Bronchial epithelial cell (primary cell): ENCODE results near the gene PMM2. TPM values are rescaled to one million over a fixed set of nuclear protein-coding genes. Genes with fewer than 3 reads are reported as not detected.

Experiments
- DNase-seq: peaks from one replicate; pipeline ENCODE4 v3.0.0-alpha.2; 2010; ENCODE audit warnings: low read depth
- FAIRE-seq: peaks from 2 replicates; lab custom pipeline; 2011; peaks lifted over from hg19 to GRCh38; lab: Jason Lieb, UNC
- H3K27me3 ChIP-seq: 2 replicates; pipeline ENCODE4 v1.5.1; 2011; ENCODE audit warnings: low read length; ENCODE audit not compliant: control insufficient read depth, insufficient read depth
- H3K36me3 ChIP-seq: 2 replicates; pipeline ENCODE4 v1.5.1; 2011; ENCODE audit warnings: low read length; ENCODE audit not compliant: control insufficient read depth, insufficient read depth
- H3K4me3 ChIP-seq: 2 replicates; pipeline ENCODE4 v1.5.1; 2011; ENCODE audit warnings: mild to moderate bottlenecking, low read depth, low read length, control low read depth
- total RNA-seq: library from RNA; depleted of rRNA; stranded (reverse); fragments of >200 nt; gene quantifications from 2 replicates; pipeline ENCODE4 v1.2.1, GENCODE V29; 2014
- TF ChIP-seq, protein P1 (sequence below): IDR thresholded peaks from 2 replicates; pipeline ENCODE4 v1.5.1; 2011; ENCODE audit warnings: mild to moderate bottlenecking, moderate library complexity, low read length, control low read depth, inconsistent platforms; ENCODE audit not compliant: insufficient read depth, severe bottlenecking

The PMM2 gene
- total RNA-seq, 1 donor from 2014 or later, result 25.5 TPM

DNA sequence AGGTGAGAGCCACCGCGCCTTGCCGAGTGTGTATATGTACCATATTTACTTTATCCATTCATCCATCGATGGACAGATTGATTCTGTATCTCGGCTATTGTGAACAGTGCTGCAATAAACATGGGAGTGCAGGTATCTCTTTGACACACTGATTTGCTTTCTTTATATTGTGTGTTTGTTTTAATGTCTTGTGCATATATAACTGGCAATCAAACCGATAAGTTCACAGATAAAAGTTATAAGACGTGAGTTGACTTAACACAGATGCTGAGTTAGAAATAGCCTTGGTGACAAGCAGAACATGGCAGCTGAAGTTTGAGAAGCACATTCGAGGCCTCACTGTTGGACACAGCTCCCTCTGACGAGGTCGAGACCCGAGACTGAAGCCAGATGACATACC lies 23.4 kb upstream of the PMM2 start:
- H3K4me3 ChIP-seq, result no peak overlapping the region
- no peak for DNase-seq
- FAIRE-seq, result no peak

DNA sequence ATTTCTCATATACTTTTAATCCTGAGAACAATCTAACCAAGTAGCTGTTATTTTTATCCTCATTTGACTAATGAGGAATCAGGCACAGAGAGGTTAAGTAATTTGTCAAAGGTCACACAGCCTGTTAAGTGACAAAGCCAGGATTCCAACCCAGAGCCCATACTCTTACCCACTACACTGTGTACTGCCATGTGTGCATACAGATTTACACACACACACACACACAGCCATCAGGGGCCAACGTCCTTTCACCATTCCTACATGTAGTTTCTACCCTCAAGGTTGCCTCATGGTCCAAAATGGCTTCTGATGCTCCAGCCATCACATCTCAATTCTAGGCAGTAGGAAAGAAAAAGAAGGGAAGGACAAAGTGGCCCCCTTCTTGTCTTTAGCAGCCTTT lies 22.3 kb upstream of the PMM2 start:
- H3K27me3 ChIP-seq, result no peaks in the 10 kb centered on the region
- no peak for FAIRE-seq
- TF ChIP-seq, protein P1, sequence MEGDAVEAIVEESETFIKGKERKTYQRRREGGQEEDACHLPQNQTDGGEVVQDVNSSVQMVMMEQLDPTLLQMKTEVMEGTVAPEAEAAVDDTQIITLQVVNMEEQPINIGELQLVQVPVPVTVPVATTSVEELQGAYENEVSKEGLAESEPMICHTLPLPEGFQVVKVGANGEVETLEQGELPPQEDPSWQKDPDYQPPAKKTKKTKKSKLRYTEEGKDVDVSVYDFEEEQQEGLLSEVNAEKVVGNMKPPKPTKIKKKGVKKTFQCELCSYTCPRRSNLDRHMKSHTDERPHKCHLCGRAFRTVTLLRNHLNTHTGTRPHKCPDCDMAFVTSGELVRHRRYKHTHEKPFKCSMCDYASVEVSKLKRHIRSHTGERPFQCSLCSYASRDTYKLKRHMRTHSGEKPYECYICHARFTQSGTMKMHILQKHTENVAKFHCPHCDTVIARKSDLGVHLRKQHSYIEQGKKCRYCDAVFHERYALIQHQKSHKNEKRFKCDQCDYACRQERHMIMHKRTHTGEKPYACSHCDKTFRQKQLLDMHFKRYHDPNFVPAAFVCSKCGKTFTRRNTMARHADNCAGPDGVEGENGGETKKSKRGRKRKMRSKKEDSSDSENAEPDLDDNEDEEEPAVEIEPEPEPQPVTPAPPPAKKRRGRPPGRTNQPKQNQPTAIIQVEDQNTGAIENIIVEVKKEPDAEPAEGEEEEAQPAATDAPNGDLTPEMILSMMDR, result no peak

More for the DNA sequence above, 23.4 kb upstream of the PMM2 start:
- no peaks in the 10 kb centered on the region for H3K36me3 ChIP-seq
- TF ChIP-seq, protein P1, result no peak
- no peaks in the 10 kb centered on the region for H3K27me3 ChIP-seq

DNA sequence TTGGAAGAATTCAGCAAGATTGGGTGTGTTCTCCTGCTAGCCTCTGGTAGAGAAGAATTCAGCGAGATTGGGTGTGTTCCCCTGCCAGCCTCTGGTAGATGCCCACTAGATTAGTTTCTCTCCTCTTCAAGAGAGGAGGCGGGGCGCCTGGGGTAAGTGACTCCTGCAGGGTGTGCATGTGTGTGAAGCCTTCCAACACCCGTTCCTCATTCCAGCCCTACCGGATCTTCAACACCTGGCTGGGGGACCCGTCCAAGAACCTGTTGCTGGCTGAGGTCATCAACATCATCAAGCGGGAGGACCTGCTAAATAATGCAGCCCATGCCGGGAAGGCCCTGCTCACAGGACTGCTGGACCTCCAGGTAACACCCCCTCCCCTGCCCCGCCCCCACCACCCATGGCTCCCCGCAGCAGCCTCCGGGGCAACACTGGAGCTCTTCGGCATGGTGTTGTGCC lies 21.5 kb upstream of the PMM2 start:
- H3K4me3 ChIP-seq, result no peak overlapping the region
- no peaks in the 10 kb centered on the region for H3K27me3 ChIP-seq
- FAIRE-seq, result no peak
- peak; percentile 75 for DNase-seq
- TF ChIP-seq, protein P1, result no peak
- H3K36me3 ChIP-seq, result no peaks in the 10 kb centered on the region

More for the DNA sequence above, 22.3 kb upstream of the PMM2 start:
- H3K4me3 ChIP-seq, result no peak overlapping the region
- no peak for DNase-seq
- H3K36me3 ChIP-seq, result no peaks in the 10 kb centered on the region

DNA sequence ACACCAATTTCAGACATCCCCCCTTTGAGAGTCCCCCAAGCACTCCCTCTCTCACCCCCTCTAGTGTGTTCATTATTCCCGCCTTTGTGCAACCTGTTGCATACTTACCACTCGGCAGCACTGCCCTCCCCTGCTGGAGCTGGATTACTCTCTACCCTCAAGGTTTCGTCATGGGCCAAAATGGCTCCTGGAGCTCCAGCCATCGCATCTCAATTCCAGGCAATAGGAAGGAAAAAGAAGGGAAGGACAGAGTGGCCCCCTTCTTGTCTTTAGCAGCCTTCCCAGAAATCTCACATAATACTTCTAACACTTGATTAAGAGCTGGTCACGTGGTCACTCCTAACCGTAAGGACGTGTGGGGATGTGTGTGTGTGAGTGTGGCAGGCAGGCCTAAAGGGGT lies 20.4 kb upstream of the PMM2 start:
- TF ChIP-seq, protein P1, result no peak
- DNase-seq (no peak), FAIRE-seq (no peak)
- Histone ChIP-seq H3K36me3 (no peaks in the 10 kb centered on the region), H3K4me3 (no peak overlapping the region), H3K27me3 (no peaks in the 10 kb centered on the region)

DNA sequence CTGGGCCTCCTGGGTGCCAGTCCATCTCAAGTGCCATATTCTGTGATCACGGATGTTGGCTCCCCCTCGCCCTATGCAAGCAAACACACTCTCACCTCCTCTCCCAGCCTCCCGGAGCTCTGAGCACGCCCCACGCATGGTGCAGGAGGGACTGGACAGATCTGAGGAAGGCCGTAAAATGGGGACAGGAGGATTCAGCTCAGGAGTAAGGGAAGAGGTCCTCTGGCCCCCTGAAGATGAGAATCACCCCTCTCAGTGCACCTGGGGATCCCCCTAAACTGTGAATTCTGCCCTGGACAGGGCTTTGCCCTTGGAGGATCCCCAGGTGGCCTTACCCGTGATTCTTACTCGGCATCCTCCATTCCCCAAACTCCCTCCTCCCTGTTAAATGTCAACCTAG lies 15.8 kb upstream of the PMM2 start:
- TF ChIP-seq, protein P1, result no peak
- FAIRE-seq (no peak), DNase-seq (no peak)
- H3K27me3 ChIP-seq, result no peaks in the 10 kb centered on the region
- H3K36me3 ChIP-seq, result no peaks in the 10 kb centered on the region
- no peak overlapping the region for H3K4me3 ChIP-seq

DNA sequence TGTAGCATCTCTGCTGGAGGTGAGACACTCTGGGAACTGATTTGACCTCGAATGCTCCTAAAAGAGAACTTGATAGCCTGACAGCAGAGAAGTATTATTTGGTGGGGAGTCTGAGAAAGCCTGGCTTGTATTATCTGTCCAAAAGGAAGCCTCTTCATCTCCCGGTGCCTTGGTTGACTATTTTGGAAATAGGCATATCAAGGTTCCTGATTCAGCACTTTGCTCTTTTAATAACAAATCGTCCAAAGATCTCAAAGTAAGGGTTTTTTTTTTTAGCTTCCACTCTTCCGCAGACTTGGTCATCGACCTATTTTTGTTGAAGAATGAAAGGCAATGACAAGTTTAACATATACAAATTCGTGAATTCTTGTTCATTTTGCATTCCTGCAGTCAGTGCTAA lies 15.0 kb upstream of the PMM2 start:
- Histone ChIP-seq H3K36me3 (no peaks in the 10 kb centered on the region), H3K27me3 (no peaks in the 10 kb centered on the region), H3K4me3 (no peak overlapping the region)
- TF ChIP-seq, protein P1, result no peak
- DNase-seq, result no peak
- no peak for FAIRE-seq
